ENCODE measurements around the gene CRHR2.

The CRHR2 gene

GRCh38 chr7:30665449-30665848, 16.8 kb downstream of the CRHR2 start:
- no peak for TF ChIP-seq CTCF (IDR thresholded peaks at IDR 0.05; ENCODE audit: insufficient read depth, low read length)
- TF ChIP-seq GABPA (IDR thresholded peaks at IDR 0.05; ENCODE audit: low read depth), result no peak
- TF ChIP-seq SPI1 (IDR thresholded peaks at IDR 0.05; ENCODE audit: borderline replicate concordance, low read depth), result no peak
- TF ChIP-seq REST (IDR thresholded peaks at IDR 0.05; ENCODE audit: insufficient replicate concordance, low read depth), result no peak
- TF ChIP-seq POLR2AphosphoS5 (IDR thresholded peaks at IDR 0.05; ENCODE audit: low read depth), result no peak
- no peaks in the 10 kb centered on the region for H3K27me3 ChIP-seq (ENCODE audit: insufficient read depth, poor library complexity, severe bottlenecking)
- DNase-seq (ENCODE audit: low read depth in 1 of 2, low spot score in 1 of 2), result no peak
- H3K27ac ChIP-seq (replicated peaks), result no peak overlapping the region
- H3K4me3 ChIP-seq (replicated peaks; ENCODE audit: insufficient read depth, low read length), result no peak overlapping the region

- no peaks in the 10 kb centered on the region for H3K27me3 ChIP-seq (ENCODE audit: insufficient read depth, poor library complexity, severe bottlenecking)
- TF ChIP-seq POLR2AphosphoS5 (IDR thresholded peaks at IDR 0.05; ENCODE audit: low read depth) (no peak), CTCF (IDR thresholded peaks at IDR 0.05; ENCODE audit: insufficient read depth, low read length) (no peak), REST (IDR thresholded peaks at IDR 0.05; ENCODE audit: insufficient replicate concordance, low read depth) (no peak), SPI1 (IDR thresholded peaks at IDR 0.05; ENCODE audit: borderline replicate concordance, low read depth) (no peak), GABPA (IDR thresholded peaks at IDR 0.05; ENCODE audit: low read depth) (no peak)
- H3K4me3 ChIP-seq (replicated peaks; ENCODE audit: insufficient read depth, low read length), result no peak overlapping the region
- H3K27ac ChIP-seq (replicated peaks), result no peak overlapping the region
- DNase-seq (ENCODE audit: low read depth in 1 of 2, low spot score in 1 of 2), result no peak
Observed at GRCh38 chr7:30665043-30665442, 17.2 kb downstream of the CRHR2 start.

GRCh38 chr7:30664184-30664885, 17.9 kb downstream of the CRHR2 start:
- no peak overlapping the region for H3K4me3 ChIP-seq (replicated peaks; ENCODE audit: insufficient read depth, low read length)
- DNase-seq (ENCODE audit: low read depth in 1 of 2, low spot score in 1 of 2), result no peak
- no peak overlapping the region for H3K27ac ChIP-seq (replicated peaks)
- H3K27me3 ChIP-seq (ENCODE audit: insufficient read depth, poor library complexity, severe bottlenecking), result no peaks in the 10 kb centered on the region
- no peak for TF ChIP-seq REST (IDR thresholded peaks at IDR 0.05; ENCODE audit: insufficient replicate concordance, low read depth)
- no peak for TF ChIP-seq GABPA (IDR thresholded peaks at IDR 0.05; ENCODE audit: low read depth)
- no peak for TF ChIP-seq SPI1 (IDR thresholded peaks at IDR 0.05; ENCODE audit: borderline replicate concordance, low read depth)
- TF ChIP-seq POLR2AphosphoS5 (IDR thresholded peaks at IDR 0.05; ENCODE audit: low read depth), result no peak

Data from HL-60 (cell line).